ENCODE measurements around the gene ZNF460. TPM values are rescaled to one million over a fixed set of nuclear protein-coding genes. Genes with fewer than 3 reads are reported as not detected.
A peak's percentile ranks its signal among the peaks of the same experiment; 100 is the strongest.

ZNF460 gene
- total and polyA plus RNA-seq, 10 of the 15 experiments (the other 5 are each of a cell fraction or from before 2014, with no cell fraction given): 0.15 to 43.0 (median 8.7) TPM

DNA sequence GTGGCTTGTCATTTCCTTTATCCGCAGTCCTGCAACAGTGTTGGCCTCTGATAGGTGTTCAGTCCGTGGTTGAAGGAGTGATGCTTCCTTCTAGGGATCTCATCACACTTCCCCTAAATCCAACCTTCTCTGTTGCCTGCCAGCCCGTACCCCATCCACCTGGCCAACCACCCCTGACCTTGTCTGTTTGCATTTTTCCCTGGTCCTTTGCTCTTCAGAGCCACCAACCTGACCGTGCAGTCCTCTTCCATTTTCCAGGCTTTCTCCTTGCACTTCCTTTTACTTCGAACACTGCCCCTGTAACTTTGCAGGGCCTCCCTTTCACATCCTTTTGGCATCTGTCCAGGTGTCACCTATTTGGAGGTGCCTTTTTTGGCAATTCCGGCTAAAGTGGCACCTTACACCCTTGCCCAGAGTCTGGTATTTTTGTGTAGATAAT is 696 bp downstream of the ZNF460 start (continued):
- TF ChIP-seq SRF (IDR thresholded peaks at IDR 0.05; ENCODE audit: low read depth in 2 of 2, low read length in 2 of 2) (peak; percentile 96 to 99), EZH2 (IDR thresholded peaks at IDR 0.05; ENCODE audit: borderline replicate concordance, control insufficient read depth, low read depth, low read length) (no peak), TCF7 (IDR thresholded peaks at IDR 0.05; ENCODE audit: borderline replicate concordance) (no peak), SPI1 (IDR thresholded peaks at IDR 0.05; ENCODE audit: borderline replicate concordance, insufficient read depth, low read depth, low read length) (peak; percentile 45), ZSCAN29 (IDR thresholded peaks at IDR 0.05) (no peak), IKZF2 (IDR thresholded peaks at IDR 0.05) (peak; percentile 37 to 42; a peak in 1 of 4 replicates), JUND (IDR thresholded peaks at IDR 0.05; ENCODE audit: low read depth, low read length) (no peak), CBFB (IDR thresholded peaks at IDR 0.05; ENCODE audit: low read depth) (0 out of 2 replicates have a peak, but pooled peaks have one; percentile 7), NFYA (IDR thresholded peaks at IDR 0.05; ENCODE audit: borderline replicate concordance, low read depth, low read length) (no peak), SMAD1 (IDR thresholded peaks at IDR 0.05; ENCODE audit: low read depth, partially characterized antibody) (peak; percentile 71), ASH2L (IDR thresholded peaks at IDR 0.05; ENCODE audit: borderline replicate concordance, low read depth) (peak; percentile 11; the same call in 1 of the 2 replicates), PAX5 (IDR thresholded peaks at IDR 0.05; ENCODE audit: borderline replicate concordance, low read depth, low read length) (no peak), RUNX3 (IDR thresholded peaks at IDR 0.05; ENCODE audit: low read length) (no peak)
- TF ChIP-seq, protein P1, sequence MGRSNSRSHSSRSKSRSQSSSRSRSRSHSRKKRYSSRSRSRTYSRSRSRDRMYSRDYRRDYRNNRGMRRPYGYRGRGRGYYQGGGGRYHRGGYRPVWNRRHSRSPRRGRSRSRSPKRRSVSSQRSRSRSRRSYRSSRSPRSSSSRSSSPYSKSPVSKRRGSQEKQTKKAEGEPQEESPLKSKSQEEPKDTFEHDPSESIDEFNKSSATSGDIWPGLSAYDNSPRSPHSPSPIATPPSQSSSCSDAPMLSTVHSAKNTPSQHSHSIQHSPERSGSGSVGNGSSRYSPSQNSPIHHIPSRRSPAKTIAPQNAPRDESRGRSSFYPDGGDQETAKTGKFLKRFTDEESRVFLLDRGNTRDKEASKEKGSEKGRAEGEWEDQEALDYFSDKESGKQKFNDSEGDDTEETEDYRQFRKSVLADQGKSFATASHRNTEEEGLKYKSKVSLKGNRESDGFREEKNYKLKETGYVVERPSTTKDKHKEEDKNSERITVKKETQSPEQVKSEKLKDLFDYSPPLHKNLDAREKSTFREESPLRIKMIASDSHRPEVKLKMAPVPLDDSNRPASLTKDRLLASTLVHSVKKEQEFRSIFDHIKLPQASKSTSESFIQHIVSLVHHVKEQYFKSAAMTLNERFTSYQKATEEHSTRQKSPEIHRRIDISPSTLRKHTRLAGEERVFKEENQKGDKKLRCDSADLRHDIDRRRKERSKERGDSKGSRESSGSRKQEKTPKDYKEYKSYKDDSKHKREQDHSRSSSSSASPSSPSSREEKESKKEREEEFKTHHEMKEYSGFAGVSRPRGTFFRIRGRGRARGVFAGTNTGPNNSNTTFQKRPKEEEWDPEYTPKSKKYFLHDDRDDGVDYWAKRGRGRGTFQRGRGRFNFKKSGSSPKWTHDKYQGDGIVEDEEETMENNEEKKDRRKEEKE (IDR thresholded peaks at IDR 0.05): no peak
- TF ChIP-seq, protein P2, sequence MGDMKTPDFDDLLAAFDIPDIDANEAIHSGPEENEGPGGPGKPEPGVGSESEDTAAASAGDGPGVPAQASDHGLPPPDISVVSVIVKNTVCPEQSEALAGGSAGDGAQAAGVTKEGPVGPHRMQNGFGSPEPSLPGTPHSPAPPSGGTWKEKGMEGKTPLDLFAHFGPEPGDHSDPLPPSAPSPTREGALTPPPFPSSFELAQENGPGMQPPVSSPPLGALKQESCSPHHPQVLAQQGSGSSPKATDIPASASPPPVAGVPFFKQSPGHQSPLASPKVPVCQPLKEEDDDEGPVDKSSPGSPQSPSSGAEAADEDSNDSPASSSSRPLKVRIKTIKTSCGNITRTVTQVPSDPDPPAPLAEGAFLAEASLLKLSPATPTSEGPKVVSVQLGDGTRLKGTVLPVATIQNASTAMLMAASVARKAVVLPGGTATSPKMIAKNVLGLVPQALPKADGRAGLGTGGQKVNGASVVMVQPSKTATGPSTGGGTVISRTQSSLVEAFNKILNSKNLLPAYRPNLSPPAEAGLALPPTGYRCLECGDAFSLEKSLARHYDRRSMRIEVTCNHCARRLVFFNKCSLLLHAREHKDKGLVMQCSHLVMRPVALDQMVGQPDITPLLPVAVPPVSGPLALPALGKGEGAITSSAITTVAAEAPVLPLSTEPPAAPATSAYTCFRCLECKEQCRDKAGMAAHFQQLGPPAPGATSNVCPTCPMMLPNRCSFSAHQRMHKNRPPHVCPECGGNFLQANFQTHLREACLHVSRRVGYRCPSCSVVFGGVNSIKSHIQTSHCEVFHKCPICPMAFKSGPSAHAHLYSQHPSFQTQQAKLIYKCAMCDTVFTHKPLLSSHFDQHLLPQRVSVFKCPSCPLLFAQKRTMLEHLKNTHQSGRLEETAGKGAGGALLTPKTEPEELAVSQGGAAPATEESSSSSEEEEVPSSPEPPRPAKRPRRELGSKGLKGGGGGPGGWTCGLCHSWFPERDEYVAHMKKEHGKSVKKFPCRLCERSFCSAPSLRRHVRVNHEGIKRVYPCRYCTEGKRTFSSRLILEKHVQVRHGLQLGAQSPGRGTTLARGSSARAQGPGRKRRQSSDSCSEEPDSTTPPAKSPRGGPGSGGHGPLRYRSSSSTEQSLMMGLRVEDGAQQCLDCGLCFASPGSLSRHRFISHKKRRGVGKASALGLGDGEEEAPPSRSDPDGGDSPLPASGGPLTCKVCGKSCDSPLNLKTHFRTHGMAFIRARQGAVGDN (IDR thresholded peaks at IDR 0.05): no peak
